Neuronal stem cell (in vitro differentiated cells): Measurements from ENCODE around the gene EML1.

Source experiments
- DNase-seq: peaks from one replicate; pipeline ENCODE4 v3.0.0-alpha.2; 2013; ENCODE audit warnings: low spot score
- H2AFZ ChIP-seq: one replicate; pipeline ENCODE4 v1.6.1; 2013; ENCODE audit warnings: mild to moderate bottlenecking, low read length, inconsistent platforms
- H2AK5ac ChIP-seq: 2 replicates; pipeline ENCODE4 v1.6.1; 2013; ENCODE audit warnings: low read depth, mild to moderate bottlenecking, inconsistent platforms, low read length, moderate library complexity, mixed read lengths
- H2BK120ac ChIP-seq: 2 replicates; pipeline ENCODE4 v1.6.1; 2013; ENCODE audit warnings: low read depth, mild to moderate bottlenecking, inconsistent platforms, low read length, moderate library complexity, mixed read lengths
- H2BK12ac ChIP-seq: one replicate; pipeline ENCODE4 v1.6.1; 2013; ENCODE audit warnings: low read length, inconsistent platforms
- H2BK15ac ChIP-seq: 2 replicates; pipeline ENCODE4 v1.6.1; 2013; ENCODE audit warnings: mild to moderate bottlenecking, low read length, inconsistent platforms, mixed read lengths
- H2BK5ac ChIP-seq: one replicate; pipeline ENCODE4 v1.6.1; 2013; ENCODE audit warnings: inconsistent platforms, mild to moderate bottlenecking, low read length, moderate library complexity
- H3K14ac ChIP-seq: one replicate; pipeline ENCODE4 v1.6.1; 2013; ENCODE audit warnings: low read length, inconsistent platforms
- H3K18ac ChIP-seq: 2 replicates; pipeline ENCODE4 v1.6.1; 2013; ENCODE audit warnings: low read length, inconsistent platforms
- H3K23ac ChIP-seq: 2 replicates; pipeline ENCODE4 v1.6.1; 2013; ENCODE audit warnings: low read depth, mild to moderate bottlenecking, mixed read lengths, low read length, inconsistent platforms; ENCODE audit not compliant: poor library complexity
- H3K27ac ChIP-seq: replicated peaks from 3 replicates; pipeline ENCODE4 v1.5.1; 2013; ENCODE audit warnings: low read length, inconsistent platforms
- H3K27me3 ChIP-seq, 3 experiments: 2 replicates each; pipeline ENCODE4 v1.6.1; 2013; ENCODE audit warnings: low read length in 3 of 3, mild to moderate bottlenecking in 2 of 3, inconsistent platforms in 1 of 3, low read depth in 1 of 3, mixed read lengths in 1 of 3, moderate library complexity in 1 of 3; ENCODE audit not compliant: control insufficient read depth in 3 of 3, insufficient read depth in 3 of 3
- H3K36me3 ChIP-seq, 2 donors: replicated peaks in 1 of 2; 2 replicates each; pipeline ENCODE4 v1.6.1; 2013; ENCODE audit warnings: low read length in 2 of 2; ENCODE audit not compliant: control insufficient read depth in 2 of 2, insufficient read depth in 2 of 2
- H3K4ac ChIP-seq: 2 replicates; pipeline ENCODE4 v1.6.1; 2013; ENCODE audit warnings: inconsistent platforms, mild to moderate bottlenecking, low read length, moderate library complexity
- H3K4me1 ChIP-seq, 2 donors: 1 replicate in 1 of 2; 2 replicates in 1 of 2; pipeline ENCODE4 v1.6.1; 2013; ENCODE audit warnings: low read length in 2 of 2, low read depth in 1 of 2; ENCODE audit not compliant: control insufficient read depth in 2 of 2, insufficient read depth in 1 of 2
- H3K4me2 ChIP-seq: one replicate; pipeline ENCODE4 v1.6.1; 2013; ENCODE audit warnings: mild to moderate bottlenecking, low read length, inconsistent platforms; ENCODE audit not compliant: insufficient read depth, poor library complexity, severe bottlenecking
- H3K4me3 ChIP-seq, 2 donors: 2 replicates each; pipeline ENCODE4 v1.5.1; 2013; ENCODE audit warnings: low read length in 2 of 2, mild to moderate bottlenecking in 2 of 2, inconsistent platforms in 1 of 2, moderate library complexity in 1 of 2
- H3K79me1 ChIP-seq: one replicate; pipeline ENCODE4 v1.6.1; 2013; ENCODE audit warnings: low read depth, mild to moderate bottlenecking, inconsistent platforms, low read length, moderate library complexity
- H3K9ac ChIP-seq: one replicate; pipeline ENCODE4 v1.6.1; 2013; ENCODE audit warnings: mild to moderate bottlenecking, low read depth, low read length, inconsistent platforms; ENCODE audit not compliant: poor library complexity
- H3K9me3 ChIP-seq, 2 donors: replicated peaks in 1 of 2; 2 replicates each; pipeline versions ENCODE3 to v1.6.1; 2013; ENCODE audit warnings: low read length in 2 of 2, mild to moderate bottlenecking in 2 of 2, inconsistent platforms in 1 of 2, low read depth in 1 of 2, mixed read lengths in 1 of 2, moderate library complexity in 1 of 2; ENCODE audit not compliant: control insufficient read depth in 2 of 2, insufficient read depth in 1 of 2
- H4K8ac ChIP-seq: one replicate; pipeline ENCODE4 v1.6.1; 2013; ENCODE audit warnings: low read depth, mild to moderate bottlenecking, inconsistent platforms, low read length, moderate library complexity
- H4K91ac ChIP-seq: one replicate; pipeline ENCODE4 v1.6.1; 2013; ENCODE audit warnings: low read length, low read depth, mild to moderate bottlenecking, inconsistent platforms; ENCODE audit not compliant: poor library complexity
- WGBS, 2 donors: extraction: QIAGEN DNeasy Blood & Tissue Kit; methylation state at CpG; one replicate each; pipeline ENCODE4 v1.1.7; 2013; ENCODE audit warnings: missing lambda C conversion rate in 2 of 2, mixed read lengths in 1 of 2; ENCODE audit not compliant: insufficient read length in 2 of 2, insufficient replicate concordance in 1 of 2; ENCODE audit errors: extremely low coverage in 2 of 2; 5-methylcytosine and 5-hydroxymethylcytosine counted together

The EML1 gene

DNA sequence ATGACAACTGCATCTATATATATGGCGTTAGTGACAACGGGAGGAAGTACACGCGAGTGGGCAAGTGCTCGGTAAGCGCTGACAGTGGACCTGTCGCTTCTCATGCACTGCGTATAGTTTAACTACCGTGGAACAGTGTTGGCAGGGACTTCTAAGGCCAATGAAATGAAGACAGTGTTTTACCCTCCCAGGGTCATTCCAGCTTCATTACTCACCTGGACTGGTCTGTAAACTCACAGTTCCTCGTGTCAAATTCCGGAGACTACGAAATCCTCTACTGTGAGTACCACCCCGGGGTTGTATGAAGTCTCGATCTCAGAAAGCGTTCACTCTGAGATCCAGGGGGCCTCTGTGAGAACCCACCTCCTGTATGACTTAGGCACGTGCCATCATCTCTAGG lies 142.8 kb downstream of the EML1 start:
- DNase-seq, result no peak
- no CpG with 5 or more reads among the region's 16 CpGs for WGBS, 2 donors
- Histone ChIP-seq H3K79me1 (no peaks in the 10 kb centered on the region), H4K91ac (no peak overlapping the region), H3K4me3 (no peak overlapping the region), H3K23ac (no peak overlapping the region), H2AK5ac (no peak overlapping the region), H2BK12ac (no peak overlapping the region), H2BK5ac (no peak overlapping the region), H3K9me3 (no peaks in the 10 kb centered on the region), H3K18ac (no peak overlapping the region), H3K27ac (no peak overlapping the region), H2BK15ac (no peak overlapping the region), H4K8ac (no peak overlapping the region), H3K4ac (no peak overlapping the region), H3K9ac (no peak overlapping the region), H3K4me2 (no peak overlapping the region), H3K4me1 (peaks cover 0 to 2% of the 10 kb centered on the region in 2 donors), H3K36me3 (peaks cover 30 to 58% of the 10 kb centered on the region in 2 donors), H2AFZ (no peak overlapping the region), H2BK120ac (no peak overlapping the region), H3K27me3 (no peaks in the 10 kb centered on the region), H3K14ac (no peak overlapping the region)

- H2BK12ac ChIP-seq, result no peak overlapping the region
- H3K9ac ChIP-seq, result no peak overlapping the region
- H3K27ac ChIP-seq, result no peak overlapping the region
- peaks cover 30 to 67% of the 10 kb centered on the region in 2 donors for H3K36me3 ChIP-seq
- H3K23ac ChIP-seq, result peak overlapping the region; percentile 29
- no peaks in the 10 kb centered on the region for H3K79me1 ChIP-seq
- no peak overlapping the region for H2AK5ac ChIP-seq
- H4K91ac ChIP-seq, result no peak overlapping the region
- H3K27me3 ChIP-seq, result no peaks in the 10 kb centered on the region
- H2BK120ac ChIP-seq, result no peak overlapping the region
- H3K14ac ChIP-seq, result no peak overlapping the region
- peaks cover 0 to 2% of the 10 kb centered on the region in 2 donors for H3K4me1 ChIP-seq
- H2BK5ac ChIP-seq, result no peak overlapping the region
- no peak overlapping the region for H3K4ac ChIP-seq
- WGBS, 2 donors, result no CpG with 5 or more reads among the region's 29 CpGs
- H3K18ac ChIP-seq, result no peak overlapping the region
- peak overlapping the region in 1 of 2 donors; percentile 24 for H3K4me3 ChIP-seq
- H3K9me3 ChIP-seq, result no peaks in the 10 kb centered on the region
- H4K8ac ChIP-seq, result no peak overlapping the region
- no peak overlapping the region for H3K4me2 ChIP-seq
- no peak overlapping the region for H2AFZ ChIP-seq
- no peak overlapping the region for H2BK15ac ChIP-seq
- no peak for DNase-seq
Measured at GRCh38 chr14:99936738-99937474, 143.7 kb downstream of the EML1 start.

- no peaks in the 10 kb centered on the region for H3K27me3 ChIP-seq
- no peak overlapping the region for H4K91ac ChIP-seq
- no peak overlapping the region for H2BK15ac ChIP-seq
- no peaks in the 10 kb centered on the region for H3K79me1 ChIP-seq
- no peak overlapping the region for H2AK5ac ChIP-seq
- H2BK5ac ChIP-seq, result no peak overlapping the region
- H3K4me3 ChIP-seq, result no peak overlapping the region
- H3K18ac ChIP-seq, result no peak overlapping the region
- H3K23ac ChIP-seq, result no peak overlapping the region
- no peak overlapping the region for H4K8ac ChIP-seq
- H2BK12ac ChIP-seq, result no peak overlapping the region
- H3K9ac ChIP-seq, result no peak overlapping the region
- no peak overlapping the region for H2BK120ac ChIP-seq
- H3K14ac ChIP-seq, result no peak overlapping the region
- H3K4me1 ChIP-seq, result peaks cover 0 to 5% of the 10 kb centered on the region in 2 donors
- no peak overlapping the region for H3K4ac ChIP-seq
- H3K9me3 ChIP-seq, result no peaks in the 10 kb centered on the region
- H3K4me2 ChIP-seq, result no peak overlapping the region
- no peak for DNase-seq
- no peak overlapping the region for H3K27ac ChIP-seq
- H2AFZ ChIP-seq, result no peak overlapping the region
- no CpG with 5 or more reads among the region's 14 CpGs for WGBS, 2 donors
- peaks cover 34 to 74% of the 10 kb centered on the region in 2 donors for H3K36me3 ChIP-seq
Measured at GRCh38 chr14:99937475-99938244, 144.4 kb downstream of the EML1 start.

DNA sequence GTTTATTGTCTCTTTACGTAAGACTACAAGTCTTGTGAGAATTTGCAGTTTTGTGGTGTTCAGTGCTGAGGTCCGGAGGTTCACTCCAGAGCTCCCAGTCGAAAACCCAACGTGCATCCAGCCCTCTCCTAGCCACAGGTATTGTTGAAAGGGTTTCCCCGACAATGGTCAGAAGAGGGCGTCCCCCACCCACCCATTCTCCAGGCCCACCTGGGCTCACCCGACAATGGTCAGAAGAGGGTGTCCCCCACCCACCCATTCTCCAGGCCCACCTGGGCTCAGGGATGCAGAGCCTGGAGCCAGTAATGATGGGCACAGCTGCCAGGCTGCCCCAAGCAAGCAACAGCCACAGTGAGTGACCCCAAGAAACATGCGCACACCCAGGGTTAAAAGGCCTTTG lies 145.2 kb downstream of the EML1 start:
- Histone ChIP-seq H3K79me1 (no peaks in the 10 kb centered on the region), H3K4me3 (no peak overlapping the region), H3K9me3 (no peaks in the 10 kb centered on the region), H4K91ac (no peak overlapping the region), H3K23ac (no peak overlapping the region), H2BK120ac (no peak overlapping the region), H2BK15ac (no peak overlapping the region), H2AK5ac (no peak overlapping the region), H2BK12ac (no peak overlapping the region), H3K4ac (no peak overlapping the region), H3K36me3 (peaks cover 41 to 80% of the 10 kb centered on the region in 2 donors), H2BK5ac (no peak overlapping the region), H3K4me1 (peaks cover 0 to 5% of the 10 kb centered on the region in 2 donors), H3K27me3 (no peaks in the 10 kb centered on the region), H2AFZ (no peak overlapping the region), H3K18ac (no peak overlapping the region), H3K4me2 (no peak overlapping the region), H3K9ac (no peak overlapping the region), H3K27ac (no peak overlapping the region), H4K8ac (no peak overlapping the region), H3K14ac (no peak overlapping the region)
- no peak for DNase-seq
- WGBS, 2 donors, result no CpG with 5 or more reads among the region's 8 CpGs
